A549 (cell line): ENCODE results near the gene PMIS2. TPM values are rescaled to one million over a fixed set of nuclear protein-coding genes. Genes with fewer than 3 reads are reported as not detected.

Experiments used
- ATAC-seq, 2 experiments: fragments of 200-7000 bp in 1 of 2; fragments of >200 bp in 1 of 2; cut with Nextera tagmentation in 1 of 2; cut with Tn5 transposase in 1 of 2; 3 replicates each; pipeline versions ENCODE4 v1.8.0 to v1.9.1; 2018 to 2020; ENCODE audit warnings: mild to moderate bottlenecking in 1 of 2, moderate library complexity in 1 of 2
- CTCF ChIA-PET: fragments of 300-600 bp; sonication (Branson Sonifier 250); formaldehyde crosslinking; extraction: SDS; loops from one replicate; lab custom pipeline; 2021; ENCODE audit warnings: antibody characterized with exemption, inconsistent platforms; lab: Yijun Ruan, JAX
- POLR2A ChIA-PET: fragments of 350-600 bp; formaldehyde crosslinking; extraction: SDS; loops from one replicate; lab custom pipeline; 2021; ENCODE audit warnings: antibody characterized with exemption, inconsistent platforms; lab: Yijun Ruan, JAX
- DNase-seq, 2 experiments: peaks; one replicate each; pipeline versions ENCODE4 v3.0.0 to v3.0.0-alpha.2; 2011 to 2016; ENCODE audit warnings: low read depth in 1 of 2, low spot score in 1 of 2
- FAIRE-seq: peaks from 2 replicates; lab custom pipeline; 2011; peaks lifted over from hg19 to GRCh38; lab: Jason Lieb, UNC
- H3K27ac ChIP-seq, 2 experiments: fragments of >200 bp; sonication (Bioruptor Twin); formaldehyde crosslinking; 3 replicates each; pipeline ENCODE4 v1.5.1; 2016 to 2017
- H3K4me1 ChIP-seq: fragments of >200 bp; sonication (Bioruptor Twin); formaldehyde crosslinking; 3 replicates; pipeline ENCODE4 v1.6.1; 2016
- H3K4me2 ChIP-seq: fragments of >200 bp; sonication (Bioruptor Twin); formaldehyde crosslinking; 3 replicates; pipeline ENCODE4 v1.6.1; 2016
- H3K4me3 ChIP-seq: fragments of >200 bp; sonication (Bioruptor Twin); formaldehyde crosslinking; 3 replicates; pipeline ENCODE4 v1.5.1; 2016
- H3K9me3 ChIP-seq: fragments of >200 bp; sonication (Bioruptor Twin); formaldehyde crosslinking; 3 replicates; pipeline ENCODE4 v1.6.1; 2016
- WGBS: methylation state at CpG from one replicate; pipeline ENCODE4 v1.1.6; 2017; ENCODE audit errors: missing lambda C conversion rate; 5-methylcytosine and 5-hydroxymethylcytosine counted together
- polyA plus RNA-seq, 4 experiments: library from polyadenylated mRNA; depleted of rRNA in 3 of 4; stranded (reverse); fragments of >200 nt; fragmentation: RNase III in 1 of 4; extraction: RNeasy Plus Mini Kit Qiagen cat#74134 plus additional on column Dnase treatment in 1 of 4; gene quantifications; 2 replicates in 3 of 4; 3 replicates in 1 of 4; pipeline ENCODE4 v1.2.3, GENCODE V29; 2011 to 2017
- TF ChIP-seq, protein P1 (sequence below): fragments of 150-350 bp; IDR thresholded peaks from 2 replicates; pipeline ENCODE4 v1.6.1; 2014; ENCODE audit warnings: low read depth, mild to moderate bottlenecking, low read length
- TF ChIP-seq, protein P2 (sequence below): fragments of >200 bp; sonication (Bioruptor Twin); formaldehyde crosslinking; IDR thresholded peaks from 2 replicates; pipeline ENCODE4 v1.6.1; 2016

The PMIS2 gene
- polyA plus RNA-seq, 2 of the 4 experiments (the other 2 are of a cell fraction), result not detected

DNA sequence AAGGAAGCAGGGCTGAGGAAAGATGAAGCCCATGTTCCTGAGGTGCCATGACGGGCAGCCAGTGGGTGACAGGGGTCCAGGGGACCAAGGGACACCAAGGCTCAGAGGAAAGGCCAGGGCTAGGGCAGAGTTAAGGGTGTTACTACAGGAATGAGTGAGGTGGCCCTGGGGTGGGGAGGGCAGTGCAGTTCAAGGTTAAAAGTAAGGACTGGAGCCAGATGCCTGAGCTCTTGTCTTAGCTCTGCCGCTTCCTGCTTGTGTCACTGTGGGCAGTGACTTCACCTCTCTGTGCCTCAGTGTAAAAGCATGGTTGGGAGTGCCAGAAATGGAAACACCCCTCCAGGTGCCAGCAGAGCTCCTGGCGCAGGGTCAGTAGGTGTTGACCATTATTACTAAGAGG, 50.7 kb downstream of the PMIS2 start:
- FAIRE-seq (no peak), ATAC-seq (no peak)
- ChIA-PET POLR2A (interaction anchor here (0.9 kb wide), 1 partner anchor 11 kb away, joined by 4 read pairs; the partner anchor contains the start of gene COX6B1), CTCF (interaction anchor here (0.6 to 3.4 kb wide), 12 partner anchors 11 to 198 kb away, joined by 3 to 26 read pairs (median 4); partner anchors contain the start of gene COX6B1)
- Histone ChIP-seq H3K4me1 (no peaks in the 10 kb centered on the region), H3K9me3 (no peaks in the 10 kb centered on the region)
- 88% methylated on average over 3 of the region's 3 CpGs for WGBS
- TF ChIP-seq, protein P1, sequence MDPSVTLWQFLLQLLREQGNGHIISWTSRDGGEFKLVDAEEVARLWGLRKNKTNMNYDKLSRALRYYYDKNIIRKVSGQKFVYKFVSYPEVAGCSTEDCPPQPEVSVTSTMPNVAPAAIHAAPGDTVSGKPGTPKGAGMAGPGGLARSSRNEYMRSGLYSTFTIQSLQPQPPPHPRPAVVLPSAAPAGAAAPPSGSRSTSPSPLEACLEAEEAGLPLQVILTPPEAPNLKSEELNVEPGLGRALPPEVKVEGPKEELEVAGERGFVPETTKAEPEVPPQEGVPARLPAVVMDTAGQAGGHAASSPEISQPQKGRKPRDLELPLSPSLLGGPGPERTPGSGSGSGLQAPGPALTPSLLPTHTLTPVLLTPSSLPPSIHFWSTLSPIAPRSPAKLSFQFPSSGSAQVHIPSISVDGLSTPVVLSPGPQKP, result no peak
- TF ChIP-seq, protein P2, sequence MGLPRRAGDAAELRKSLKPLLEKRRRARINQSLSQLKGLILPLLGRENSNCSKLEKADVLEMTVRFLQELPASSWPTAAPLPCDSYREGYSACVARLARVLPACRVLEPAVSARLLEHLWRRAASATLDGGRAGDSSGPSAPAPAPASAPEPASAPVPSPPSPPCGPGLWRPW, result no peak
- TF ChIP-seq, all 56 proteins: peak for 0
- DNase-seq, result no peak
- Histone ChIP-seq H3K27ac (no peak overlapping the region), H3K4me3 (no peak overlapping the region), H3K4me2 (no peak overlapping the region)

Other genes starting within 250 kb of the PMIS2 start
- gene FFAR1, start 238.3 kb upstream of the PMIS2 start, polyA plus RNA-seq (2011; rRNA removed), result not detected in 2 replicates
- gene FFAR1, start 238.3 kb upstream of the PMIS2 start, polyA plus RNA-seq (2017; fragmentation: RNase III; extraction: RNeasy Plus Mini Kit Qiagen cat#74134 plus additional on column Dnase treatment), result not detected in 3 replicates
- gene FFAR3, start 227.7 kb upstream of the PMIS2 start, polyA plus RNA-seq (2011; rRNA removed), result not detected in 2 replicates
- not detected in 3 replicates for gene FFAR3, start 227.7 kb upstream of the PMIS2 start, polyA plus RNA-seq (2017; fragmentation: RNase III; extraction: RNeasy Plus Mini Kit Qiagen cat#74134 plus additional on column Dnase treatment)
- gene GPR42, start 215.1 kb upstream of the PMIS2 start, polyA plus RNA-seq (2011; rRNA removed), result not detected in 2 replicates
- not detected in 3 replicates for gene GPR42, start 215.1 kb upstream of the PMIS2 start, polyA plus RNA-seq (2017; fragmentation: RNase III; extraction: RNeasy Plus Mini Kit Qiagen cat#74134 plus additional on column Dnase treatment)
- 0.24 and 0.30 TPM in 2 replicates for gene FFAR2, start 137.9 kb upstream of the PMIS2 start, polyA plus RNA-seq (2011; rRNA removed)
- not detected in 3 replicates for gene FFAR2, start 137.9 kb upstream of the PMIS2 start, polyA plus RNA-seq (2017; fragmentation: RNase III; extraction: RNeasy Plus Mini Kit Qiagen cat#74134 plus additional on column Dnase treatment)
- gene KRTDAP, start 95.7 kb upstream of the PMIS2 start, polyA plus RNA-seq (2011; rRNA removed), result not detected in 2 replicates
- gene KRTDAP, start 95.7 kb upstream of the PMIS2 start, polyA plus RNA-seq (2017; fragmentation: RNase III; extraction: RNeasy Plus Mini Kit Qiagen cat#74134 plus additional on column Dnase treatment), result not detected in 3 replicates
- 18.0 and 21.5 TPM in 2 replicates for gene DMKN, start 72.5 kb upstream of the PMIS2 start, polyA plus RNA-seq (2011; rRNA removed)
- 37.0 to 41.6 TPM (median 40.6 TPM) in 3 replicates for gene DMKN, start 72.5 kb upstream of the PMIS2 start, polyA plus RNA-seq (2017; fragmentation: RNase III; extraction: RNeasy Plus Mini Kit Qiagen cat#74134 plus additional on column Dnase treatment)
- 0.28 TPM in 2 replicates for gene SBSN, start 57.9 kb upstream of the PMIS2 start, polyA plus RNA-seq (2011; rRNA removed)
- 0.67 to 1.1 TPM (median 0.89 TPM) in 3 replicates for gene SBSN, start 57.9 kb upstream of the PMIS2 start, polyA plus RNA-seq (2017; fragmentation: RNase III; extraction: RNeasy Plus Mini Kit Qiagen cat#74134 plus additional on column Dnase treatment)
- not detected in 2 replicates for gene GAPDHS, start 52.7 kb upstream of the PMIS2 start, polyA plus RNA-seq (2011; rRNA removed)
- gene GAPDHS, start 52.7 kb upstream of the PMIS2 start, polyA plus RNA-seq (2017; fragmentation: RNase III; extraction: RNeasy Plus Mini Kit Qiagen cat#74134 plus additional on column Dnase treatment), result not detected in 3 replicates
- gene TMEM147, start 40.5 kb upstream of the PMIS2 start, polyA plus RNA-seq (2011; rRNA removed), result 335 and 446 TPM in 2 replicates
- gene TMEM147, start 40.5 kb upstream of the PMIS2 start, polyA plus RNA-seq (2017; fragmentation: RNase III; extraction: RNeasy Plus Mini Kit Qiagen cat#74134 plus additional on column Dnase treatment), result 257 to 282 TPM (median 257 TPM) in 3 replicates
- gene ATP4A, start 22.5 kb upstream of the PMIS2 start, polyA plus RNA-seq (2011; rRNA removed), result not detected in 2 replicates
- gene ATP4A, start 22.5 kb upstream of the PMIS2 start, polyA plus RNA-seq (2017; fragmentation: RNase III; extraction: RNeasy Plus Mini Kit Qiagen cat#74134 plus additional on column Dnase treatment), result 0.05 TPM in 1 of 3 replicates, not detected in the others
- gene HAUS5, start 26.6 kb downstream of the PMIS2 start, polyA plus RNA-seq (2011; rRNA removed), result 7.2 and 7.3 TPM in 2 replicates
- gene HAUS5, start 26.6 kb downstream of the PMIS2 start, polyA plus RNA-seq (2017; fragmentation: RNase III; extraction: RNeasy Plus Mini Kit Qiagen cat#74134 plus additional on column Dnase treatment), result 16.0 to 17.6 TPM (median 16.1 TPM) in 3 replicates
- gene RBM42, start 42.9 kb downstream of the PMIS2 start, polyA plus RNA-seq (2011; rRNA removed), result 62.1 and 80.4 TPM in 2 replicates
- 124 to 131 TPM (median 128 TPM) in 3 replicates for gene RBM42, start 42.9 kb downstream of the PMIS2 start, polyA plus RNA-seq (2017; fragmentation: RNase III; extraction: RNeasy Plus Mini Kit Qiagen cat#74134 plus additional on column Dnase treatment)
- gene ETV2, start 55.6 kb downstream of the PMIS2 start, polyA plus RNA-seq (2011; rRNA removed), result 0.15 and 0.36 TPM in 2 replicates
- gene ETV2, start 55.6 kb downstream of the PMIS2 start, polyA plus RNA-seq (2017; fragmentation: RNase III; extraction: RNeasy Plus Mini Kit Qiagen cat#74134 plus additional on column Dnase treatment), result 1.1 to 1.3 TPM (median 1.1 TPM) in 3 replicates
- 749 and 1,115 TPM in 2 replicates for gene COX6B1, start 62.1 kb downstream of the PMIS2 start, polyA plus RNA-seq (2011; rRNA removed)
- gene COX6B1, start 62.1 kb downstream of the PMIS2 start, polyA plus RNA-seq (2017; fragmentation: RNase III; extraction: RNeasy Plus Mini Kit Qiagen cat#74134 plus additional on column Dnase treatment), result 1,179 to 1,276 TPM (median 1,260 TPM) in 3 replicates
- gene UPK1A, start 80.3 kb downstream of the PMIS2 start, polyA plus RNA-seq (2011; rRNA removed), result 0.78 and 1.4 TPM in 2 replicates
- gene UPK1A, start 80.3 kb downstream of the PMIS2 start, polyA plus RNA-seq (2017; fragmentation: RNase III; extraction: RNeasy Plus Mini Kit Qiagen cat#74134 plus additional on column Dnase treatment), result 0.37 to 0.44 TPM (median 0.39 TPM) in 3 replicates
- gene ZBTB32, start 118.4 kb downstream of the PMIS2 start, polyA plus RNA-seq (2011; rRNA removed), result not detected in 2 replicates
- not detected in 3 replicates for gene ZBTB32, start 118.4 kb downstream of the PMIS2 start, polyA plus RNA-seq (2017; fragmentation: RNase III; extraction: RNeasy Plus Mini Kit Qiagen cat#74134 plus additional on column Dnase treatment)
- gene KMT2B, start 131.8 kb downstream of the PMIS2 start, polyA plus RNA-seq (2011; rRNA removed), result 17.8 and 25.1 TPM in 2 replicates
- gene KMT2B, start 131.8 kb downstream of the PMIS2 start, polyA plus RNA-seq (2017; fragmentation: RNase III; extraction: RNeasy Plus Mini Kit Qiagen cat#74134 plus additional on column Dnase treatment), result 39.4 to 40.8 TPM (median 39.9 TPM) in 3 replicates
- gene IGFLR1, start 156.3 kb downstream of the PMIS2 start, polyA plus RNA-seq (2011; rRNA removed), result 5.7 and 6.4 TPM in 2 replicates
- gene IGFLR1, start 156.3 kb downstream of the PMIS2 start, polyA plus RNA-seq (2017; fragmentation: RNase III; extraction: RNeasy Plus Mini Kit Qiagen cat#74134 plus additional on column Dnase treatment), result 13.4 to 15.9 TPM (median 14.4 TPM) in 3 replicates
- gene U2AF1L4, start 159.2 kb downstream of the PMIS2 start, polyA plus RNA-seq (2011; rRNA removed), result 29.6 and 41.1 TPM in 2 replicates
- 39.0 to 45.6 TPM (median 42.8 TPM) in 3 replicates for gene U2AF1L4, start 159.2 kb downstream of the PMIS2 start, polyA plus RNA-seq (2017; fragmentation: RNase III; extraction: RNeasy Plus Mini Kit Qiagen cat#74134 plus additional on column Dnase treatment)
- gene PSENEN, start 159.5 kb downstream of the PMIS2 start, polyA plus RNA-seq (2011; rRNA removed), result 111 and 133 TPM in 2 replicates
- 191 to 203 TPM (median 197 TPM) in 3 replicates for gene PSENEN, start 159.5 kb downstream of the PMIS2 start, polyA plus RNA-seq (2017; fragmentation: RNase III; extraction: RNeasy Plus Mini Kit Qiagen cat#74134 plus additional on column Dnase treatment)
- 8.1 and 11.5 TPM in 2 replicates for gene LIN37, start 162.4 kb downstream of the PMIS2 start, polyA plus RNA-seq (2011; rRNA removed)
- gene LIN37, start 162.4 kb downstream of the PMIS2 start, polyA plus RNA-seq (2017; fragmentation: RNase III; extraction: RNeasy Plus Mini Kit Qiagen cat#74134 plus additional on column Dnase treatment), result 20.4 to 23.1 TPM (median 22.0 TPM) in 3 replicates
- 0.12 and 0.16 TPM in 2 replicates for gene HSPB6, start 170.9 kb downstream of the PMIS2 start, polyA plus RNA-seq (2011; rRNA removed)
- gene HSPB6, start 170.9 kb downstream of the PMIS2 start, polyA plus RNA-seq (2017; fragmentation: RNase III; extraction: RNeasy Plus Mini Kit Qiagen cat#74134 plus additional on column Dnase treatment), result 0.11 to 0.28 TPM (median 0.26 TPM) in 3 replicates
- gene PROSER3, start 172.0 kb downstream of the PMIS2 start, polyA plus RNA-seq (2011; rRNA removed), result 19.5 and 30.8 TPM in 2 replicates
- 24.4 to 27.6 TPM (median 25.3 TPM) in 3 replicates for gene PROSER3, start 172.0 kb downstream of the PMIS2 start, polyA plus RNA-seq (2017; fragmentation: RNase III; extraction: RNeasy Plus Mini Kit Qiagen cat#74134 plus additional on column Dnase treatment)
- 0.84 and 2.1 TPM in 2 replicates for gene ARHGAP33, start 189.4 kb downstream of the PMIS2 start, polyA plus RNA-seq (2011; rRNA removed)
- 4.6 to 7.7 TPM (median 6.1 TPM) in 3 replicates for gene ARHGAP33, start 189.4 kb downstream of the PMIS2 start, polyA plus RNA-seq (2017; fragmentation: RNase III; extraction: RNeasy Plus Mini Kit Qiagen cat#74134 plus additional on column Dnase treatment)
- gene PRODH2, start 226.7 kb downstream of the PMIS2 start, polyA plus RNA-seq (2011; rRNA removed), result 0.86 and 0.92 TPM in 2 replicates
- 0.55 to 1.0 TPM (median 0.73 TPM) in 3 replicates for gene PRODH2, start 226.7 kb downstream of the PMIS2 start, polyA plus RNA-seq (2017; fragmentation: RNase III; extraction: RNeasy Plus Mini Kit Qiagen cat#74134 plus additional on column Dnase treatment)